Common myeloid progenitor, CD34-positive (primary cell): ENCODE results near the gene TGFB1I1.
"Not testable (repeated sequence)": the region's sequence is repeated elsewhere in the genome, so short reads cannot be mapped to it uniquely, and the experiment has no call there.

Experiments used
- CTCF ChIA-PET: fragments of 350-600 bp; sonication (Branson Sonifier 250); formaldehyde crosslinking; loops from one replicate; lab custom pipeline; 2021; ENCODE audit warnings: antibody characterized with exemption; lab: Charles Lee
- POLR2A ChIA-PET: fragments of 350-600 bp; sonication (Branson Sonifier 250); formaldehyde crosslinking; loops from one replicate; lab custom pipeline; 2021; ENCODE audit warnings: antibody characterized with exemption; lab: Charles Lee
- DNase-seq, 3 donors: peaks; one replicate each; pipeline versions ENCODE4 v3.0.0 to v3.0.0-alpha.2; 2013
- H3K27ac ChIP-seq, 2 experiments: 1 replicate in 1 of 2; 2 replicates in 1 of 2; pipeline ENCODE4 v1.7.0; 2013; ENCODE audit warnings: inconsistent platforms in 2 of 2, low read length in 2 of 2, mild to moderate bottlenecking in 2 of 2, low read depth in 1 of 2, moderate library complexity in 1 of 2; ENCODE audit not compliant: severe bottlenecking in 2 of 2, insufficient read depth in 1 of 2, poor library complexity in 1 of 2
- H3K27me3 ChIP-seq, 5 experiments: replicated peaks in 2 of 5; 1 replicate in 3 of 5; 2 replicates in 2 of 5; pipeline versions ENCODE4 v1.6.1 to v1.7.0; 2013; ENCODE audit warnings: low read length in 4 of 5, mild to moderate bottlenecking in 2 of 5, moderate library complexity in 2 of 5, inconsistent platforms in 1 of 5; ENCODE audit not compliant: insufficient read depth in 5 of 5, control insufficient read depth in 4 of 5
- H3K36me3 ChIP-seq, 4 experiments: 1 replicate in 2 of 4; 2 replicates in 2 of 4; pipeline versions ENCODE4 v1.6.1 to v1.7.0; 2013; ENCODE audit warnings: low read length in 3 of 4, control low read depth in 1 of 4, mild to moderate bottlenecking in 1 of 4; ENCODE audit not compliant: control insufficient read depth in 4 of 4, insufficient read depth in 4 of 4
- H3K4me1 ChIP-seq, 4 experiments: 1 replicate in 3 of 4; 2 replicates in 1 of 4; pipeline versions ENCODE4 v1.6.1 to v1.7.1; 2013; ENCODE audit warnings: low read length in 3 of 4, mild to moderate bottlenecking in 3 of 4, control low read depth in 1 of 4, inconsistent platforms in 1 of 4, moderate library complexity in 1 of 4; ENCODE audit not compliant: control insufficient read depth in 4 of 4, insufficient read depth in 4 of 4; ENCODE audit errors: control extremely low read depth in 1 of 4
- H3K4me3 ChIP-seq, 7 experiments: 1 replicate in 4 of 7; 2 replicates in 3 of 7; pipeline versions ENCODE4 v1.5.1 to v1.7.0; 2013; ENCODE audit warnings: mild to moderate bottlenecking in 7 of 7, low read length in 6 of 7, moderate library complexity in 6 of 7, inconsistent platforms in 2 of 7, low read depth in 2 of 7, control low read depth in 1 of 7; ENCODE audit not compliant: insufficient read depth in 4 of 7, control insufficient read depth in 1 of 7; ENCODE audit errors: extremely low read depth in 1 of 7
- H3K9me3 ChIP-seq, 5 experiments: 1 replicate in 4 of 5; 2 replicates in 1 of 5; pipeline versions ENCODE4 v1.6.1 to v1.7.1; 2013; ENCODE audit warnings: low read length in 4 of 5, mild to moderate bottlenecking in 2 of 5, inconsistent platforms in 1 of 5, low read depth in 1 of 5, moderate library complexity in 1 of 5; ENCODE audit not compliant: control insufficient read depth in 4 of 5, insufficient read depth in 2 of 5; ENCODE audit errors: control extremely low read depth in 1 of 5
- WGBS: methylation state at CpG from one replicate; pipeline ENCODE4 v1.1.5; 2013; ENCODE audit not compliant: insufficient coverage; 5-methylcytosine and 5-hydroxymethylcytosine counted together

TGFB1I1 gene

DNA sequence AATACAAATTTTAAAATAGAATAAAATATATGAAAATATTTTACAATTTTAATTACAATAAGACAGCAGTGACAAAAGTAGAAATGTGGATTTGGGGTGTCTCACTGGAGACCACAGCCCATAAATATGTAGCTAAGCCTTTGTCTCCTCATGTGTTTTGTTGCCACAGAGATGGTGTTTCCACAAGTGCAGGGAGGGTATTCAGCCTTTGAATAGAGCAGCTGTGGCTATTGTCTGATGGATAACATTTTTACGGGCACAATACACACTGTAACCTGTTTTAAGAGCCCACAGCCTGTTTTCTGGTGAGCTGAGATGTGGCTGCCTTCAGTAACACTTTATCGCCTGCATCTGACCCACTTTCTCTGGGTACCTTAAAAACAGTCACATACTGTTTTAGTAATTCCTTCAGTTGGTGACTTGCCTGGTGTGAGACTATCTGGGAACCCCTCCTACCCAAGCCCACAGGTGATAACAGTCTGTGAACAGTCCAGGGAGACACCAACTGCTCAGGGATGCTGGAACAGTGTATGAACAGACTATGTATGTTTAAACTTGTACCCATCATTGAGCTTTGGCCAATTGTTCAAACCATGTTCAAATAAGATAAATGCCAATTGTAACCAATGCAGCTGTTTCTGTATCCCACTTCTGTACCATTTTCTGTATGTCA lies 47.9 kb downstream of the TGFB1I1 start:
- Histone ChIP-seq H3K4me3 (no peak overlapping the region), H3K27ac (no peak overlapping the region), H3K4me1 (no peaks in the 10 kb centered on the region), H3K9me3 (peaks cover 0 to 2% (median 0%) of the 10 kb centered on the region in 5 experiments), H3K36me3 (no peaks in the 10 kb centered on the region), H3K27me3 (no peaks in the 10 kb centered on the region)
- 89% methylated on average over 1 of the region's 2 CpGs for WGBS
- no peak for DNase-seq
- POLR2A ChIA-PET = no interaction called here
- CTCF ChIA-PET = interaction anchor here (1.2 to 1.5 kb wide), 2 partner anchors 10 to 20 kb away, joined by 3 to 5 read pairs; no protein-coding TSS in a partner anchor

DNA sequence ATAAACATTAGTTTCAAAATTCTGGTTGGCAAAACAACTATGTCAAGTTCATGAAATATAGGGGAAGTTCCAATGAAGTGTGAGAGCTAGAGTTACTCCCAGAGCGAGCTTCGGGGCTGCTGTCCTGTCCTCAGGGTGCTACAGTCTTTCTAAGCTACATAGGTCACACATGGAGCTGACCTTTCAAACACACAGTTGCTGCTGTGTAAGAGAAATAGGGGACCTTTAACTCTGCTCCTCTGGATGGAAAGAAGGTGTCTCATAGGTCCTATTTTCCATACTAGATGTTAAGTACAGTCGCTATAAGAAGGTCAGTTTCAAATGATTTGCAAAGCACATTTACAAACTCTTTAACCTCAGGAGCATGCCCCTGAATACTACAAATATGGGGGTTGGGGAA lies 49.4 kb downstream of the TGFB1I1 start:
- Histone ChIP-seq H3K27ac (no peak overlapping the region), H3K36me3 (no peaks in the 10 kb centered on the region), H3K9me3 (peaks cover 0 to 2% (median 0%) of the 10 kb centered on the region in 5 experiments), H3K4me3 (no peak overlapping the region), H3K4me1 (no peaks in the 10 kb centered on the region), H3K27me3 (no peaks in the 10 kb centered on the region)
- WGBS = 50% methylated on average over 2 of the region's 3 CpGs
- ChIA-PET CTCF (interaction anchor here (0.9 to 1.1 kb wide), 2 partner anchors 8 to 11 kb away, joined by 3 read pairs; no protein-coding TSS in a partner anchor), POLR2A (no interaction called here)
- DNase-seq = no peak

DNA sequence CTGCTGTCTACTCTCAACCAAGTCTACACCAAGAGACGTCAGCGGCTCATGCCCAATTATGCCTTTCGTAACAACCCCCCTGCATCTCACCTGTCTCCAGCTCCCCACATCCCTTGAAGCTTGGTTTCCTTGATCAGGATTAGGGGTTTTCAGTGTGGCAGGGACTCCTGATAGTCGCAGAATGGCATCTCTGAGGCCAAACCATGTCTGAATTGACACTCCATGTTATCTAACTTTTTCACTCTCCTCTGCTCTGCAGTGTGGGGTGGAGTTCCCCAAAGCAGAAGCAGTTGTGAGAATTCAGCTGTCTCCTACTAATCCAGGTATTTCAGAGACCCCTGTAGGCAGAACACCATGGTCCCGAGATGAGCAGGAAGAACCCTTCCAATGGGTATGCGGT lies 50.1 kb downstream of the TGFB1I1 start:
- Histone ChIP-seq H3K4me1 (no peaks in the 10 kb centered on the region), H3K9me3 (no peaks in the 10 kb centered on the region), H3K36me3 (no peaks in the 10 kb centered on the region), H3K27ac (no peak overlapping the region), H3K4me3 (no peak overlapping the region), H3K27me3 (no peaks in the 10 kb centered on the region)
- WGBS = 98% methylated on average over 5 of the region's 6 CpGs
- ChIA-PET POLR2A (no interaction called here), CTCF (interaction anchor here (0.9 to 1.1 kb wide), 2 partner anchors 7 to 12 kb away, joined by 3 read pairs; no protein-coding TSS in a partner anchor)
- DNase-seq = no peak

DNA sequence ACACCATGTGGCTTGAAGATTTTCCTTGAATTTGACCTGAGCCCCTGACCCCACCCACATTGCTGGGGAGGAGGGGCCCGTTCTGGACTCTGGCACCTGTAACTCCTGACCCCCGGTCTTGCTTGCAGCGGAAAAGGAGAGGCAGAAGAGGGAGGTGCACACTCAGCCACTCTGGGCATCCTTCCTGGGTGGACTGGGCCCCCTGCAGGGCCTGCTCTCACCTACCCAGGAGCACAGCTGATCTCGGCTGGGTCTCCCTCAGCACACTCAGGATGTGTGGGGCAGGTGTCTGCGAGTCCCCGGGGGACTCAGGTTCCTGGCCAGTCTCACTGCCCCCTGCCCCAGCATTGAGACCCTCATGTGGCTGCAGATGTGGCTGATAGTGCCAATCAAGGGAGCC lies 51.8 kb downstream of the TGFB1I1 start:
- CTCF ChIA-PET, POLR2A ChIA-PET, H3K9me3 ChIP-seq, H3K27me3 ChIP-seq, H3K4me1 ChIP-seq, H3K27ac ChIP-seq, H3K4me3 ChIP-seq, H3K36me3 ChIP-seq, DNase-seq: not testable (repeated sequence)
- no CpG with 5 or more reads among the region's 6 CpGs for WGBS

DNA sequence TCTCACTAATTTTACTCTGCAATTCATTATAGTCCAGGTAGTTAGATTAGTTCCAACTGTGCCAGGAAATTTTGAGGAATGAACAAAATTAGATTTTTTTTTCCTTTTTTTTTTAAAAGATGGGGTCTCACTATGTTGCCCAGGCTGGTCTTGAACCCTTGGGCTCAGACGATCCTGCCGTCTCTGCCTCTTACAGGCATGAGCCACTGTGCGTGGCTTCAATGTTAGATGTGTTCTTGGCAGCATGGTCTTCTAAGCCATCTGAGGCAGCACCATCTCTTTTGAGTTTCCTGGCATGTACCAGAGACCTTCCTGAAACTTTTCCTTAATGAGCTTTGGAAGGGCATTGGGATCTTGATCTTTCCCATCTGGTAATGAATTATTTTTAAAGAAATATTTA lies 53.2 kb downstream of the TGFB1I1 start:
- Histone ChIP-seq H3K27ac (no peak overlapping the region), H3K9me3 (no peaks in the 10 kb centered on the region), H3K36me3 (no peaks in the 10 kb centered on the region), H3K4me3 (no peak overlapping the region), H3K27me3 (peaks cover 0 to 4% (median 0%) of the 10 kb centered on the region in 5 experiments), H3K4me1 (peaks cover 0 to 18% (median 9%) of the 10 kb centered on the region in 4 experiments)
- CTCF ChIA-PET = interaction anchor here (1.5 kb wide), 1 partner anchor 69 kb away, joined by 4 read pairs; no protein-coding TSS in a partner anchor
- WGBS = 94% methylated on average over 3 of the region's 3 CpGs
- POLR2A ChIA-PET = no interaction called here
- DNase-seq = no peak
